Liver (tissue), 9 donors: ENCODE results near the gene PCNA. TPM values are rescaled to one million over a fixed set of nuclear protein-coding genes. Genes with fewer than 3 reads are reported as not detected.

Source experiments
- DNase-seq: peaks from one replicate; pipeline ENCODE4 v3.0.0-alpha.2; 2017; ENCODE audit warnings: low spot score
- H3K27ac ChIP-seq, 2 donors: one replicate each; pipeline ENCODE4 v1.7.0; 2013; ENCODE audit warnings: inconsistent platforms in 2 of 2, low read length in 2 of 2, control low read depth in 1 of 2, low read depth in 1 of 2, mild to moderate bottlenecking in 1 of 2
- H3K27me3 ChIP-seq, 4 donors: one replicate each; pipeline versions ENCODE4 v1.6.1 to v1.7.0; 2013; ENCODE audit warnings: low read length in 3 of 4, inconsistent platforms in 1 of 4, mild to moderate bottlenecking in 1 of 4, moderate library complexity in 1 of 4; ENCODE audit not compliant: control insufficient read depth in 4 of 4, insufficient read depth in 4 of 4
- H3K36me3 ChIP-seq, 4 donors: one replicate each; pipeline versions ENCODE4 v1.6.1 to v1.7.0; 2013; ENCODE audit warnings: low read length in 3 of 4, mild to moderate bottlenecking in 3 of 4, low read depth in 1 of 4, moderate library complexity in 1 of 4; ENCODE audit not compliant: control insufficient read depth in 4 of 4, insufficient read depth in 3 of 4
- H3K4me1 ChIP-seq, 4 donors: one replicate each; pipeline versions ENCODE4 v1.6.1 to v1.7.0; 2013; ENCODE audit warnings: low read length in 3 of 4, mild to moderate bottlenecking in 3 of 4, moderate library complexity in 1 of 4; ENCODE audit not compliant: control insufficient read depth in 4 of 4, insufficient read depth in 4 of 4
- H3K4me3 ChIP-seq, 3 donors: one replicate each; pipeline versions ENCODE4 v1.6.1 to v1.7.0; 2013; ENCODE audit warnings: low read length in 3 of 3, control low read depth in 1 of 3, low read depth in 1 of 3, mild to moderate bottlenecking in 1 of 3
- H3K9ac ChIP-seq, 2 donors: one replicate each; pipeline ENCODE4 v1.7.0; 2013; ENCODE audit warnings: low read length in 2 of 2, mild to moderate bottlenecking in 2 of 2, moderate library complexity in 2 of 2, control low read depth in 1 of 2, low read depth in 1 of 2
- H3K9me3 ChIP-seq, 4 donors: one replicate each; pipeline versions ENCODE4 v1.6.1 to v1.7.0; 2013; ENCODE audit warnings: low read length in 3 of 4; ENCODE audit not compliant: control insufficient read depth in 4 of 4
- EGR1 ChIP-seq, 2 donors: IDR thresholded peaks; 2 replicates each; pipeline ENCODE4 v1.6.1; 2016 to 2018; ENCODE audit warnings: antibody characterized with exemption in 2 of 2, low read depth in 2 of 2
- FOXA1 ChIP-seq: IDR thresholded peaks from 2 replicates; pipeline ENCODE4 v1.6.1; 2016; ENCODE audit warnings: antibody characterized with exemption
- HNF4A ChIP-seq, 2 donors: conservative IDR thresholded peaks; 2 replicates each; pipeline ENCODE4 v1.6.1; 2016; ENCODE audit warnings: antibody characterized with exemption in 2 of 2, mild to moderate bottlenecking in 2 of 2
- HNF4G ChIP-seq: IDR thresholded peaks from 2 replicates; pipeline ENCODE4 v1.6.1; 2016; ENCODE audit warnings: antibody characterized with exemption
- JUND ChIP-seq, 2 donors: IDR thresholded peaks; 2 replicates each; pipeline ENCODE4 v1.6.1; 2016; ENCODE audit warnings: antibody characterized with exemption in 2 of 2
- NR2F2 ChIP-seq: IDR thresholded peaks from 2 replicates; pipeline ENCODE4 v1.6.1; 2016; ENCODE audit warnings: antibody characterized with exemption
- RAD21 ChIP-seq, 2 donors: IDR thresholded peaks; 2 replicates each; pipeline ENCODE4 v1.6.1; 2016; ENCODE audit warnings: antibody characterized with exemption in 2 of 2, mild to moderate bottlenecking in 2 of 2
- REST ChIP-seq: IDR thresholded peaks from 2 replicates; pipeline ENCODE4 v1.6.1; 2016; ENCODE audit warnings: antibody characterized with exemption, mild to moderate bottlenecking
- RXRA ChIP-seq, 2 donors: IDR thresholded peaks; 2 replicates each; pipeline ENCODE4 v1.6.1; 2017 to 2018; ENCODE audit warnings: antibody characterized with exemption in 2 of 2, mild to moderate bottlenecking in 1 of 2
- SP1 ChIP-seq: IDR thresholded peaks from 2 replicates; pipeline ENCODE4 v1.6.1; 2018; ENCODE audit warnings: antibody characterized with exemption, mild to moderate bottlenecking
- YY1 ChIP-seq: IDR thresholded peaks from 2 replicates; pipeline ENCODE4 v1.6.1; 2016; ENCODE audit warnings: antibody characterized with exemption, mild to moderate bottlenecking
- WGBS: extraction: QIAGEN DNeasy Blood & Tissue Kit; methylation state at CpG from one replicate; pipeline ENCODE4 v1.1.7; 2013; 5-methylcytosine and 5-hydroxymethylcytosine counted together
- polyA plus RNA-seq, 2 donors: library from polyadenylated mRNA; stranded (reverse) in 1 of 2; unstranded in 1 of 2; fragments of 200-250 nt in 1 of 2; fragments of >200 nt in 1 of 2; fragmentation: Nextera tagmentation in 1 of 2; extraction: Ambion mirVana in 1 of 2; gene quantifications; one replicate each; pipeline versions ENCODE4 v1.2.1 to v1.2.3, GENCODE V29; 2013 to 2015
- total RNA-seq, 2 donors: library from RNA; depleted of rRNA; stranded (reverse); fragments of >200 nt; gene quantifications; one replicate each; pipeline ENCODE4 v1.2.3, GENCODE V29; 2014
- TF ChIP-seq, protein P1 (sequence below): IDR thresholded peaks from 2 replicates; pipeline ENCODE4 v1.6.1; 2016; ENCODE audit warnings: antibody characterized with exemption
- TF ChIP-seq, protein P2 (sequence below): IDR thresholded peaks from 2 replicates; pipeline ENCODE4 v1.6.1; 2016; ENCODE audit warnings: antibody characterized with exemption
- TF ChIP-seq, protein P3 (sequence below): fragments of 150-350 bp; IDR thresholded peaks from 2 replicates; pipeline ENCODE4 v1.5.1; 2017; ENCODE audit warnings: improper control_type of control experiment, low read depth, low read length; ENCODE audit not compliant: missing input control
- TF ChIP-seq, protein P4 (sequence below): IDR thresholded peaks from 2 replicates; pipeline ENCODE4 v1.6.1; 2016; ENCODE audit warnings: antibody characterized with exemption
- donor health status: healthy.
- donor health status: healthy.
- donor health status: healthy.
- donor health status: healthy.
- donor health status: healthy.

Gene PCNA
- total and polyA plus RNA-seq, 4 donors: 14.1 to 161 (median 23.8) TPM

GRCh38 chr20:5092765-5093339 lies 26.9 kb downstream of the PCNA start:
- TF ChIP-seq RAD21 (IDR thresholded peaks at IDR 0.05) (no peak), REST (no peak), NR2F2 (no peak), HNF4A (conservative IDR thresholded peaks at IDR 0.05) (no peak)
- Histone ChIP-seq H3K9ac (no peak overlapping the region), H3K4me1 (no peaks in the 10 kb centered on the region), H3K9me3 (no peaks in the 10 kb centered on the region), H3K4me3 (no peak overlapping the region), H3K36me3 (peaks cover 0 to 8% (median 3%) of the 10 kb centered on the region in 4 donors), H3K27ac (no peak overlapping the region), H3K27me3 (no peaks in the 10 kb centered on the region)
- DNase-seq: no peak
- WGBS: 71% methylated on average over 4 of the region's 4 CpGs

GRCh38 chr20:5091902-5092301 lies 27.9 kb downstream of the PCNA start:
- H3K9me3 ChIP-seq: no peaks in the 10 kb centered on the region
- no peak overlapping the region for H3K27ac ChIP-seq
- no peak overlapping the region for H3K4me3 ChIP-seq
- H3K27me3 ChIP-seq: no peaks in the 10 kb centered on the region
- H3K36me3 ChIP-seq: peaks cover 0 to 4% (median 0%) of the 10 kb centered on the region in 4 donors
- TF ChIP-seq, protein P1, sequence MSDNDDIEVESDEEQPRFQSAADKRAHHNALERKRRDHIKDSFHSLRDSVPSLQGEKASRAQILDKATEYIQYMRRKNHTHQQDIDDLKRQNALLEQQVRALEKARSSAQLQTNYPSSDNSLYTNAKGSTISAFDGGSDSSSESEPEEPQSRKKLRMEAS: no peak
- no peak for TF ChIP-seq EGR1 (IDR thresholded peaks at IDR 0.05; ENCODE audit: low read depth in 2 of 2)
- TF ChIP-seq HNF4A (conservative IDR thresholded peaks at IDR 0.05): no peak
- TF ChIP-seq FOXA1: no peak
- TF ChIP-seq HNF4G: no peak
- TF ChIP-seq, protein P2, sequence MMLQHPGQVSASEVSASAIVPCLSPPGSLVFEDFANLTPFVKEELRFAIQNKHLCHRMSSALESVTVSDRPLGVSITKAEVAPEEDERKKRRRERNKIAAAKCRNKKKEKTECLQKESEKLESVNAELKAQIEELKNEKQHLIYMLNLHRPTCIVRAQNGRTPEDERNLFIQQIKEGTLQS: no peak
- TF ChIP-seq RXRA (IDR thresholded peaks at IDR 0.05): no peak
- TF ChIP-seq JUND (IDR thresholded peaks at IDR 0.05): no peak
- H3K9ac ChIP-seq: no peak overlapping the region
- DNase-seq: no peak
- H3K4me1 ChIP-seq: no peaks in the 10 kb centered on the region
- 73% methylated on average over 6 of the region's 6 CpGs for WGBS

DNA sequence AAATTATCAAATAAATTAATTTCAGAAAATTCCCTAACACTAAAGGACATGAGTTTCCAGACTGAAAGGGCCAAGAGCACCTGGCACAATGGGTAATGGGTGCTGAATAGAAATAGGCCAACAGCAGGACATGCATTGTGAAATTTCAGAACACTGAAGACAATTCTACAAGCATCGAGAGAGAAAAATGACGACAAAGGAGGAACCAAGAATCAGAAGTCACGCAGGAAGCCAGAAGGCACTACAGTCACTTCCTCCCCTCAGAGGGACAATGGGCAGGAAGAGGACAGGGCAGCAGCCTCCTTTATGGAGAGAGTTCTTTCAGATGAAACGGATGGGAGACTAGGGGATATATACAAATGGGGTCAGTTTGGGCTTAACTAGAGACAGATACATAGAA lies 29.6 kb downstream of the PCNA start:
- no peak for DNase-seq
- H3K27ac ChIP-seq: peak overlapping the region; percentile 54 to 69

More for the DNA sequence above, 29.6 kb downstream of the PCNA start:
- H3K36me3 ChIP-seq: no peaks in the 10 kb centered on the region
- TF ChIP-seq, protein P3, sequence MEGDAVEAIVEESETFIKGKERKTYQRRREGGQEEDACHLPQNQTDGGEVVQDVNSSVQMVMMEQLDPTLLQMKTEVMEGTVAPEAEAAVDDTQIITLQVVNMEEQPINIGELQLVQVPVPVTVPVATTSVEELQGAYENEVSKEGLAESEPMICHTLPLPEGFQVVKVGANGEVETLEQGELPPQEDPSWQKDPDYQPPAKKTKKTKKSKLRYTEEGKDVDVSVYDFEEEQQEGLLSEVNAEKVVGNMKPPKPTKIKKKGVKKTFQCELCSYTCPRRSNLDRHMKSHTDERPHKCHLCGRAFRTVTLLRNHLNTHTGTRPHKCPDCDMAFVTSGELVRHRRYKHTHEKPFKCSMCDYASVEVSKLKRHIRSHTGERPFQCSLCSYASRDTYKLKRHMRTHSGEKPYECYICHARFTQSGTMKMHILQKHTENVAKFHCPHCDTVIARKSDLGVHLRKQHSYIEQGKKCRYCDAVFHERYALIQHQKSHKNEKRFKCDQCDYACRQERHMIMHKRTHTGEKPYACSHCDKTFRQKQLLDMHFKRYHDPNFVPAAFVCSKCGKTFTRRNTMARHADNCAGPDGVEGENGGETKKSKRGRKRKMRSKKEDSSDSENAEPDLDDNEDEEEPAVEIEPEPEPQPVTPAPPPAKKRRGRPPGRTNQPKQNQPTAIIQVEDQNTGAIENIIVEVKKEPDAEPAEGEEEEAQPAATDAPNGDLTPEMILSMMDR: no peak
- TF ChIP-seq JUND (IDR thresholded peaks at IDR 0.05) (no peak), HNF4A (conservative IDR thresholded peaks at IDR 0.05) (no peak), EGR1 (IDR thresholded peaks at IDR 0.05; ENCODE audit: low read depth in 2 of 2) (no peak), YY1 (peak; percentile 53), RAD21 (IDR thresholded peaks at IDR 0.05) (peak; percentile 16 to 28), SP1 (peak; percentile 42)
- TF ChIP-seq, protein P1: peak; percentile 34
- TF ChIP-seq, protein P4, sequence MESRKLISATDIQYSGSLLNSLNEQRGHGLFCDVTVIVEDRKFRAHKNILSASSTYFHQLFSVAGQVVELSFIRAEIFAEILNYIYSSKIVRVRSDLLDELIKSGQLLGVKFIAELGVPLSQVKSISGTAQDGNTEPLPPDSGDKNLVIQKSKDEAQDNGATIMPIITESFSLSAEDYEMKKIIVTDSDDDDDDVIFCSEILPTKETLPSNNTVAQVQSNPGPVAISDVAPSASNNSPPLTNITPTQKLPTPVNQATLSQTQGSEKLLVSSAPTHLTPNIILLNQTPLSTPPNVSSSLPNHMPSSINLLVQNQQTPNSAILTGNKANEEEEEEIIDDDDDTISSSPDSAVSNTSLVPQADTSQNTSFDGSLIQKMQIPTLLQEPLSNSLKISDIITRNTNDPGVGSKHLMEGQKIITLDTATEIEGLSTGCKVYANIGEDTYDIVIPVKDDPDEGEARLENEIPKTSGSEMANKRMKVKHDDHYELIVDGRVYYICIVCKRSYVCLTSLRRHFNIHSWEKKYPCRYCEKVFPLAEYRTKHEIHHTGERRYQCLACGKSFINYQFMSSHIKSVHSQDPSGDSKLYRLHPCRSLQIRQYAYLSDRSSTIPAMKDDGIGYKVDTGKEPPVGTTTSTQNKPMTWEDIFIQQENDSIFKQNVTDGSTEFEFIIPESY: no peak
- 59% methylated on average over 4 of the region's 4 CpGs for WGBS
- H3K9ac ChIP-seq: no peak overlapping the region
- no peaks in the 10 kb centered on the region for H3K9me3 ChIP-seq
- no peaks in the 10 kb centered on the region for H3K27me3 ChIP-seq
- H3K4me3 ChIP-seq: no peak overlapping the region
- no peaks in the 10 kb centered on the region for H3K4me1 ChIP-seq
